Fibroblast of peridontal ligament (primary cell): ENCODE data around the gene NBPF4.
"Not testable (repeated sequence)": the region's sequence is repeated elsewhere in the genome, so short reads cannot be mapped to it uniquely, and the experiment has no call there.

Source experiments
- DNase-seq: peaks from one replicate; pipeline ENCODE4 v3.0.0-alpha.2; 2010; ENCODE audit errors: extremely low read depth

Gene NBPF4, protein sequence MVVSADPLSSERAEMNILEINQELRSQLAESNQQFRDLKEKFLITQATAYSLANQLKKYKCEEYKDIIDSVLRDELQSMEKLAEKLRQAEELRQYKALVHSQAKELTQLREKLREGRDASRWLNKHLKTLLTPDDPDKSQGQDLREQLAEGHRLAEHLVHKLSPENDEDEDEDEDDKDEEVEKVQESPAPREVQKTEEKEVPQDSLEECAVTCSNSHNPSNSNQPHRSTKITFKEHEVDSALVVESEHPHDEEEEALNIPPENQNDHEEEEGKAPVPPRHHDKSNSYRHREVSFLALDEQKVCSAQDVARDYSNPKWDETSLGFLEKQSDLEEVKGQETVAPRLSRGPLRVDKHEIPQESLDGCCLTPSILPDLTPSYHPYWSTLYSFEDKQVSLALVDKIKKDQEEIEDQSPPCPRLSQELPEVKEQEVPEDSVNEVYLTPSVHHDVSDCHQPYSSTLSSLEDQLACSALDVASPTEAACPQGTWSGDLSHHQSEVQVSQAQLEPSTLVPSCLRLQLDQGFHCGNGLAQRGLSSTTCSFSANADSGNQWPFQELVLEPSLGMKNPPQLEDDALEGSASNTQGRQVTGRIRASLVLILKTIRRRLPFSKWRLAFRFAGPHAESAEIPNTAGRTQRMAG

DNA sequence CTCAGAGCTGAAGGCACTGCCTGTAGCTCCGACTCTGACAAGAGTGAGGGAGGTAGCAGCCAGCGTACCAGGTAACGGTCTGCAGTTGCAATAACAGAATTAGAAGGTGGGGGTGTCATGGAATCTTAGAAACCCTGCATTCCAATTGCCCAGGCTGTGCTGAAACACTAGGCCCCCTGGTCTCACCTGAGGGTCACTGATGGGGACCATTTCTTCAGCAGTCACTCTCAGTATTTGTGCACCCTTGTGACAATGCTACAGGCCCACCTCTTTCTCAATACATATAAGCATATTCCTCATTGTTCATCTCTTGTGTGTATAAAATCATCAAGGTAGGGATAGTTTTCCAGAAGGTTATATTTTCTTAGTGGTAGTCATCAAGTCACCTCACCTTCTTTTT, at the start of gene NBPF4:
TSS of gene NBPF4 (minus strand) at position 101 of the 400 bp plus-strand sequence. CDS start 315 bp downstream, outside the sequence.
- not testable (repeated sequence) for DNase-seq

GRCh38 chr1:108282528-108283257, 38.8 kb upstream of the NBPF4 start:
- DNase-seq = not testable (repeated sequence)

DNA sequence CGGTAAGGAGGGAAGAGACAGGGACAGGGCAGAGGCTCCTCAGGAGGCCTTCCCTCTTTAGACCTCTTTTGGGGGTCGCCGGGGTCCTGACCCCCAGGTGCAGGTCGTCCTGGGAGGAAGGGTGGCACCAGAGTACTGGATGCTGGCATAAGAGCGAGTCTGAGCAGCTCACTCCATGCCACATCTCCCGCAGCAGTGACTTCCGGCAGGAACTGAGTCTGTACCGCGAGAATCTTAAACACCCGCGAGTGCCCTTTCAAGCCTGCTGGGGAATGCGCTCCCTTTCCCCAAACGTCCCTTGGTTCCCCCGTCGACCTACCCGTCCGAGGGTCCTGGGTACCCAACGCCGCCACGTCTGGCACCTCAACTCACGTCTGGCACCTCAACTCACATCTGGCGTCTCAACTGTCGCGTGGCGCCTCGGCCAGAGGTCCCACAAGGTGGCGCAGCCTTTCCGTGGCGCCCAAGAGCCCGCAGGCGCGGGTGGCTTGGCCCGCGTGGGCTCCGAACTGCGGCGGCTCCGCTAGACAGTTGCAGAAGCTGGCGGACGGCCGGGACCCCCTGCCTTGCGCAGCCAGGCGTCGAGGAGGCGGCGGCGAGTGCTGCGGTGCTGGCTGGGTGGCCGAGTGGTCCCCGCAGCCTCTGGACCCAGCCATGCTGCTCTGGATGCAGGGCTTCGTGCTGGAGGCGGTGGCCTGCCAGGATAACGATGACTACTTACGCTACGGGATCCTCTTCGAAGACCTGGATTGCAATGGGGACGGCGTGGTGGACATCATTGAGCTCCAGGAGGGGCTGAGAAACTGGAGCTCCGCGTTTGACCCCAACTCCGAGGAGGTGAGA, 28.8 kb upstream of the NBPF4 start:
- DNase-seq = not testable (repeated sequence)

DNA sequence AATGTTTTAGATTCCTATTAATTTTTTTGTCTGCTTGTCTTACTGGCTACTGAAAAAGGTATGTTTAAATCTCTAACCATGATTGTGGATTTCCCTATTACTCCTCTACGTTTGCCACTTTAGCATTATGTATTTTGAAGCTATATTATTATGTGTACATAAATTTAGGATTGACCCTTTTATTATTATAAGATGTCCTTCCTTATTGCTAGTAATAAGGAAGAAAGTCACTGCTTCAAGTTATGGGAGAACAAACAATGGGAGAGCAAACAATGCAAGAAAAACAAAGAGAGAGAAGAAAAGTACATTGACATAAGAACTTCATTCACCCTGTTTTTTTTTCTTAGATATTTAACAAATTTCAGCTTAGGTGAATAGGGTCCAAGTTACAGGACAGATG, 23.2 kb upstream of the NBPF4 start:
- not testable (repeated sequence) for DNase-seq

GRCh38 chr1:108261967-108262366, 18.1 kb upstream of the NBPF4 start:
- not testable (repeated sequence) for DNase-seq

- not testable (repeated sequence) for DNase-seq
Observed at GRCh38 chr1:108261519-108261918, 17.6 kb upstream of the NBPF4 start.

DNA sequence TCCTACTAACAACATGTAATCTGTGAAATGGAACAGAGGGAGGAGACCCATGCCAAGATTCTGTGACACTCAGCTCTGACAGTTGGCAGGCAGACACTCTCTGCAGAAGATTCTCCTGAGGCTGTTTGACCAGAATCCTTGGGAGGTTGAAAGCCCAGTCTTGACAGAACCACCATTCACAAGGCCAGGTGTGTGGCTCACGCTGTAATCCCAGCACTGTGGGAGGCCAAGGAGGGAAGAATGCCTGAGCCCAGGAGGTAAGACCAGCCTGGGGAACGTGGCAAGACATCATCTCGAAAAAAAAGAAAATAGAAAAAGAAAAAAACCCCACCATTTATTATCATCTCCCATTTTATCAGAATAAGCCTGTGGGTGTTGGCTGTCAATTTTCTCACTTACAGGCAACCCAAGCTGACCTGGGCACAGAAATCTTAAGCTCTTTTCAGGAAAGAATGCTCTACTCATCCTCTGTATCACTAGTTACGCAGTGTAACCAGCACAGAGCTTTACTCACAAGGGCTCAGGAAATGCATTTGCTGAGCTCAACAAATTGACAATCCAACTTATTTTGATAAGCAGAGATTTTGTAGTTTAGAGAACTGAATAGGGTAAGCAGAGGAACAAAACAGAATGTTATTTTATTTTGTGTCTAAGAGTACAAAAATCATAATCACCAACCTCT, 16.8 kb upstream of the NBPF4 start:
- not testable (repeated sequence) for DNase-seq

GRCh38 chr1:108255426-108255825, 11.6 kb upstream of the NBPF4 start:
- DNase-seq = not testable (repeated sequence)

- not testable (repeated sequence) for DNase-seq
Observed at GRCh38 chr1:108239426-108239825, 4.5 kb downstream of the NBPF4 start.

- not testable (repeated sequence) for DNase-seq
Observed at GRCh38 chr1:108235308-108235707, 8.6 kb downstream of the NBPF4 start.

GRCh38 chr1:108232183-108232582, 11.7 kb downstream of the NBPF4 start:
- DNase-seq = not testable (repeated sequence)

GRCh38 chr1:108229976-108230375, 13.9 kb downstream of the NBPF4 start:
- DNase-seq = not testable (repeated sequence)

- not testable (repeated sequence) for DNase-seq
Observed at GRCh38 chr1:108227772-108228171, 16.1 kb downstream of the NBPF4 start.

GRCh38 chr1:108226855-108227254, 17.0 kb downstream of the NBPF4 start:
- not testable (repeated sequence) for DNase-seq

- DNase-seq = not testable (repeated sequence)
Observed at GRCh38 chr1:108223226-108223625, 20.6 kb downstream of the NBPF4 start.

GRCh38 chr1:108217515-108218174, 26.2 kb downstream of the NBPF4 start:
- not testable (repeated sequence) for DNase-seq

DNA sequence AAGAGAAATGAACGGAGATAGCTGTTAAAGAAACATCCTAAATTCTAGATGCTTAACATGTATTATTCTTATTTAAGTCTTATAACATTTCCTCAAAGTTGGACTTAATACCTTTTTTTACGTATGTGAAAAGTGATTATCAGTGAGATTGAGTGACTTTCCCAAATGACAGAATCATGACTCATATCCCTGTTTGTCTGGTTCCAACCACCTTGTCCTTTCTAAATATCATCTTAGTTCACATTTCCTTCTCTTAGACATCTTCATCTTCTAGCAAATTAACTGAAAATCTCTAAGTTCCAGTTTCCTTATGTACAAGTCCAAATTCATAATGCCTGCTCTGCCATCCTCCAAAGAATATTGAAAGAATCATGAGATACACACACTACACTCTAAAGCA, 26.9 kb downstream of the NBPF4 start:
- DNase-seq = not testable (repeated sequence)

- not testable (repeated sequence) for DNase-seq
Observed at GRCh38 chr1:108216028-108216890, 27.6 kb downstream of the NBPF4 start.
